ENCODE results near the gene THAP8.

DNA sequence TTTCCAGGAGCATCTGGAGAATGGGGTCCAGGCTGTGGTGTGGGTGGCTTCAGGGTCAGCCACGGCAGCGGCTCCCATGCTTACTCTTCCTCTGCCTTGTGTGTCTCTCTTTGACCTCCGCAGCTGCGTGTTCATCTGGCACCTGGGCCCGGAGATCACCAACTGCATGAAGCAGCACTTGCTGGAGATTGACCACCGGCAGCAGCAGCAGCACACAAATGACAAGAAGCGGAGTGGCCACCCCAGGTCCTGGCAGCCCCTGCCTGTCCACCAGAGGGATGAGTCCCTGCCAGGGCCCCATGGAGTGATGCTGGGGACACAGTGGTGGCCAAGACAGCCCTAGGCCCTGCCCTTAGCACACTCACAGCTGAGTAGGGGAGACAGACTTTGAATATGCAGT, 38.5 kb upstream of the THAP8 start:
- TF ChIP-seq POLR2A (IDR thresholded peaks at IDR 0.05; ENCODE audit: low read depth, low read length) = no peak
- TF ChIP-seq TAF1 (IDR thresholded peaks at IDR 0.05; ENCODE audit: low read depth, low read length) = no peak

Measured in GM12891 (cell line).